ENCODE measurements around the gene PPP2R1B. TPM values are rescaled to one million over a fixed set of nuclear protein-coding genes. Genes with fewer than 3 reads are reported as not detected.

The PPP2R1B gene
- total and polyA plus RNA-seq, 2 of the 8 experiments (the other 6 are each of a cell fraction or from before 2014, with no cell fraction given), result 25.8 to 87.0 TPM

DNA sequence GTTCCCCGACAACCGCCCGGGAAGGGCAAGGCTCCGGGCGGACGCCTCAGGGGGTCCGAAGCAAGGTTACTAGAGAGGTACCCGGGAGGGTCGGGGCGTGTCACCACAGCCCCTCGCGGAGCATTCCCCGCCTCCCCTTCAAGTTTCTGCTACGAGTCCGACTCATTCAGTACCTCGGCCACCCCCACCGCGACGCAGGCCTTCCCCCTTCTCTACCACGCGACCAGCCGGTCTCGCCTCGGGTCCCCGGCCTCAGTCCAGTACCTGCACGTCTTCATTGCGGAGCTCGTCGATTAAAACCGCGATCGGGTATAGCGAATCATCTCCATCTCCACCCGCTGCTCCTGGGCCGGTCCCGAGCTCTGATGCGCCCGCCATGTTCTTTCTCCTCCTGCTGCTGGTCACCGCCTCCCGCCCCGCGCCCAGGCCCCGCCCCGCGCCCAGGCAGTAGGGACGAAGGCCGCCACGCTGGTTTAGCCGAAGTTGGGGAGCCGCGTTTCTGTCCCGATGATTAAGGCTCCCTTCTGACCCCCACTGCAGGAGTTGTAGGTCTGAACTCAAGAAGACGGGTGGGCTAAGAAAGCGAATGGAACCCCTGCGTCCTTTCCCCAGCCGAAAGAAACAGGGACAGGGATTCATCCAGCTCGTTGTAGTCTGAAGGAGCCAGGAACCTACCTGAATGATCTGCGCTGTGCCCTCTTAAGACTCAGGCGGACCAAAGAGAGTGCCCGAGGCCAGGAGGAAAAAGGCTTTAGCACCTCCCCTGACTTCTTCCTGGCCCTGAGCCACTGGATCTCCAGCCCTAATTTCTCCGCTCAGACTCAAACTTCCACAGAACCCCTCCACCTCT lies at the start of gene PPP2R1B (continued):
- TF ChIP-seq TAF1 (IDR thresholded peaks at IDR 0.05; ENCODE audit: low read depth, low read length), result peak; percentile 84
- TF ChIP-seq, protein P1, sequence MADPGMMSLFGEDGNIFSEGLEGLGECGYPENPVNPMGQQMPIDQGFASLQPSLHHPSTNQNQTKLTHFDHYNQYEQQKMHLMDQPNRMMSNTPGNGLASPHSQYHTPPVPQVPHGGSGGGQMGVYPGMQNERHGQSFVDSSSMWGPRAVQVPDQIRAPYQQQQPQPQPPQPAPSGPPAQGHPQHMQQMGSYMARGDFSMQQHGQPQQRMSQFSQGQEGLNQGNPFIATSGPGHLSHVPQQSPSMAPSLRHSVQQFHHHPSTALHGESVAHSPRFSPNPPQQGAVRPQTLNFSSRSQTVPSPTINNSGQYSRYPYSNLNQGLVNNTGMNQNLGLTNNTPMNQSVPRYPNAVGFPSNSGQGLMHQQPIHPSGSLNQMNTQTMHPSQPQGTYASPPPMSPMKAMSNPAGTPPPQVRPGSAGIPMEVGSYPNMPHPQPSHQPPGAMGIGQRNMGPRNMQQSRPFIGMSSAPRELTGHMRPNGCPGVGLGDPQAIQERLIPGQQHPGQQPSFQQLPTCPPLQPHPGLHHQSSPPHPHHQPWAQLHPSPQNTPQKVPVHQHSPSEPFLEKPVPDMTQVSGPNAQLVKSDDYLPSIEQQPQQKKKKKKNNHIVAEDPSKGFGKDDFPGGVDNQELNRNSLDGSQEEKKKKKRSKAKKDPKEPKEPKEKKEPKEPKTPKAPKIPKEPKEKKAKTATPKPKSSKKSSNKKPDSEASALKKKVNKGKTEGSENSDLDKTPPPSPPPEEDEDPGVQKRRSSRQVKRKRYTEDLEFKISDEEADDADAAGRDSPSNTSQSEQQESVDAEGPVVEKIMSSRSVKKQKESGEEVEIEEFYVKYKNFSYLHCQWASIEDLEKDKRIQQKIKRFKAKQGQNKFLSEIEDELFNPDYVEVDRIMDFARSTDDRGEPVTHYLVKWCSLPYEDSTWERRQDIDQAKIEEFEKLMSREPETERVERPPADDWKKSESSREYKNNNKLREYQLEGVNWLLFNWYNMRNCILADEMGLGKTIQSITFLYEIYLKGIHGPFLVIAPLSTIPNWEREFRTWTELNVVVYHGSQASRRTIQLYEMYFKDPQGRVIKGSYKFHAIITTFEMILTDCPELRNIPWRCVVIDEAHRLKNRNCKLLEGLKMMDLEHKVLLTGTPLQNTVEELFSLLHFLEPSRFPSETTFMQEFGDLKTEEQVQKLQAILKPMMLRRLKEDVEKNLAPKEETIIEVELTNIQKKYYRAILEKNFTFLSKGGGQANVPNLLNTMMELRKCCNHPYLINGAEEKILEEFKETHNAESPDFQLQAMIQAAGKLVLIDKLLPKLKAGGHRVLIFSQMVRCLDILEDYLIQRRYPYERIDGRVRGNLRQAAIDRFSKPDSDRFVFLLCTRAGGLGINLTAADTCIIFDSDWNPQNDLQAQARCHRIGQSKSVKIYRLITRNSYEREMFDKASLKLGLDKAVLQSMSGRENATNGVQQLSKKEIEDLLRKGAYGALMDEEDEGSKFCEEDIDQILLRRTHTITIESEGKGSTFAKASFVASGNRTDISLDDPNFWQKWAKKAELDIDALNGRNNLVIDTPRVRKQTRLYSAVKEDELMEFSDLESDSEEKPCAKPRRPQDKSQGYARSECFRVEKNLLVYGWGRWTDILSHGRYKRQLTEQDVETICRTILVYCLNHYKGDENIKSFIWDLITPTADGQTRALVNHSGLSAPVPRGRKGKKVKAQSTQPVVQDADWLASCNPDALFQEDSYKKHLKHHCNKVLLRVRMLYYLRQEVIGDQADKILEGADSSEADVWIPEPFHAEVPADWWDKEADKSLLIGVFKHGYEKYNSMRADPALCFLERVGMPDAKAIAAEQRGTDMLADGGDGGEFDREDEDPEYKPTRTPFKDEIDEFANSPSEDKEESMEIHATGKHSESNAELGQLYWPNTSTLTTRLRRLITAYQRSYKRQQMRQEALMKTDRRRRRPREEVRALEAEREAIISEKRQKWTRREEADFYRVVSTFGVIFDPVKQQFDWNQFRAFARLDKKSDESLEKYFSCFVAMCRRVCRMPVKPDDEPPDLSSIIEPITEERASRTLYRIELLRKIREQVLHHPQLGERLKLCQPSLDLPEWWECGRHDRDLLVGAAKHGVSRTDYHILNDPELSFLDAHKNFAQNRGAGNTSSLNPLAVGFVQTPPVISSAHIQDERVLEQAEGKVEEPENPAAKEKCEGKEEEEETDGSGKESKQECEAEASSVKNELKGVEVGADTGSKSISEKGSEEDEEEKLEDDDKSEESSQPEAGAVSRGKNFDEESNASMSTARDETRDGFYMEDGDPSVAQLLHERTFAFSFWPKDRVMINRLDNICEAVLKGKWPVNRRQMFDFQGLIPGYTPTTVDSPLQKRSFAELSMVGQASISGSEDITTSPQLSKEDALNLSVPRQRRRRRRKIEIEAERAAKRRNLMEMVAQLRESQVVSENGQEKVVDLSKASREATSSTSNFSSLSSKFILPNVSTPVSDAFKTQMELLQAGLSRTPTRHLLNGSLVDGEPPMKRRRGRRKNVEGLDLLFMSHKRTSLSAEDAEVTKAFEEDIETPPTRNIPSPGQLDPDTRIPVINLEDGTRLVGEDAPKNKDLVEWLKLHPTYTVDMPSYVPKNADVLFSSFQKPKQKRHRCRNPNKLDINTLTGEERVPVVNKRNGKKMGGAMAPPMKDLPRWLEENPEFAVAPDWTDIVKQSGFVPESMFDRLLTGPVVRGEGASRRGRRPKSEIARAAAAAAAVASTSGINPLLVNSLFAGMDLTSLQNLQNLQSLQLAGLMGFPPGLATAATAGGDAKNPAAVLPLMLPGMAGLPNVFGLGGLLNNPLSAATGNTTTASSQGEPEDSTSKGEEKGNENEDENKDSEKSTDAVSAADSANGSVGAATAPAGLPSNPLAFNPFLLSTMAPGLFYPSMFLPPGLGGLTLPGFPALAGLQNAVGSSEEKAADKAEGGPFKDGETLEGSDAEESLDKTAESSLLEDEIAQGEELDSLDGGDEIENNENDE (IDR thresholded peaks at IDR 0.05; ENCODE audit: insufficient replicate concordance, low read length), result no peak
- TF ChIP-seq, protein P2, sequence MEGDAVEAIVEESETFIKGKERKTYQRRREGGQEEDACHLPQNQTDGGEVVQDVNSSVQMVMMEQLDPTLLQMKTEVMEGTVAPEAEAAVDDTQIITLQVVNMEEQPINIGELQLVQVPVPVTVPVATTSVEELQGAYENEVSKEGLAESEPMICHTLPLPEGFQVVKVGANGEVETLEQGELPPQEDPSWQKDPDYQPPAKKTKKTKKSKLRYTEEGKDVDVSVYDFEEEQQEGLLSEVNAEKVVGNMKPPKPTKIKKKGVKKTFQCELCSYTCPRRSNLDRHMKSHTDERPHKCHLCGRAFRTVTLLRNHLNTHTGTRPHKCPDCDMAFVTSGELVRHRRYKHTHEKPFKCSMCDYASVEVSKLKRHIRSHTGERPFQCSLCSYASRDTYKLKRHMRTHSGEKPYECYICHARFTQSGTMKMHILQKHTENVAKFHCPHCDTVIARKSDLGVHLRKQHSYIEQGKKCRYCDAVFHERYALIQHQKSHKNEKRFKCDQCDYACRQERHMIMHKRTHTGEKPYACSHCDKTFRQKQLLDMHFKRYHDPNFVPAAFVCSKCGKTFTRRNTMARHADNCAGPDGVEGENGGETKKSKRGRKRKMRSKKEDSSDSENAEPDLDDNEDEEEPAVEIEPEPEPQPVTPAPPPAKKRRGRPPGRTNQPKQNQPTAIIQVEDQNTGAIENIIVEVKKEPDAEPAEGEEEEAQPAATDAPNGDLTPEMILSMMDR (IDR thresholded peaks at IDR 0.05; ENCODE audit: control extremely low read depth in 1 of 3, insufficient read depth in 1 of 3, low read depth in 1 of 3, low read length in 3 of 3), result no peak
- TF ChIP-seq CBX5 (IDR thresholded peaks at IDR 0.05; ENCODE audit: low read depth, low read length), result no peak
- no peak for TF ChIP-seq BRCA1 (IDR thresholded peaks at IDR 0.05; ENCODE audit: low read depth, low read length)
- TF ChIP-seq NRF1 (IDR thresholded peaks at IDR 0.05; ENCODE audit: low read depth, low read length), result no peak
- no peak for TF ChIP-seq ZNF274 (IDR thresholded peaks at IDR 0.05; ENCODE audit: borderline replicate concordance, extremely low read depth, low read length)

Measured in H1 (cell line).